ENCODE data around the gene DNAH11. TPM values are rescaled to one million over a fixed set of nuclear protein-coding genes. Genes with fewer than 3 reads are reported as not detected.

The DNAH11 gene
- total RNA-seq, 1 experiment from 2014 or later, result 0.11 TPM

Other genes with a start within 250 kb of the DNAH11 start
- 8.3 and 24.9 TPM in 2 replicates for gene SP4, start 115.0 kb upstream of the DNAH11 start, total RNA-seq (2014; rRNA removed)

Measured in LHCN-M2 (cell line).